ENCODE results near the gene ZNF317. TPM values are rescaled to one million over a fixed set of nuclear protein-coding genes. Genes with fewer than 3 reads are reported as not detected.

Gene ZNF317
- total RNA-seq, 1 donor from 2014 or later, result 17.2 TPM

- no peak for DNase-seq (ENCODE audit: extremely low spot score in 2 of 2)
- Histone ChIP-seq H3K36me3 (no peaks in the 10 kb centered on the region), H3K4me1 (no peaks in the 10 kb centered on the region), H3K27ac (no peak overlapping the region), H3K27me3 (no peaks in the 10 kb centered on the region), H3K9me3 (no peaks in the 10 kb centered on the region), H3K4me3 (no peak overlapping the region)
- TF ChIP-seq CTCF (IDR thresholded peaks at IDR 0.05), result no peak
- TF ChIP-seq POLR2A (IDR thresholded peaks at IDR 0.05), result no peak
- TF ChIP-seq POLR2AphosphoS5 (IDR thresholded peaks at IDR 0.05; ENCODE audit: insufficient read depth in 1 of 2, low read depth in 1 of 2), result no peak
- intact Hi-C loops (cut with DNase I), result loop anchor here (5.0 kb wide), 1 partner anchor 1939 kb away; no protein-coding TSS in a partner anchor
Observed at GRCh38 chr19:9116547-9116946, 23.6 kb upstream of the ZNF317 start.

GRCh38 chr19:9126900-9127405 lies 13.2 kb upstream of the ZNF317 start, which contains the start of gene OR7G3:
Gene OR7G3, minus strand, starts transcription at chr19:9126950. Its CDS starts 0 bp downstream, at chr19:9126950.
- Histone ChIP-seq H3K36me3 (no peaks in the 10 kb centered on the region), H3K27ac (no peak within 1 kb of the TSS), H3K4me1 (no peaks in the 10 kb centered on the region), H3K4me3 (no peak within 1 kb of the TSS), H3K27me3 (no peaks in the 10 kb centered on the region), H3K9me3 (no peaks in the 10 kb centered on the region)
- DNase-seq (ENCODE audit: extremely low spot score in 2 of 2), result no peak
- no peak for TF ChIP-seq POLR2AphosphoS5 (IDR thresholded peaks at IDR 0.05; ENCODE audit: insufficient read depth in 1 of 2, low read depth in 1 of 2)
- no peak for TF ChIP-seq POLR2A (IDR thresholded peaks at IDR 0.05)
- no peak for TF ChIP-seq CTCF (IDR thresholded peaks at IDR 0.05)
- intact Hi-C loops (cut with DNase I), result no loop called here

GRCh38 chr19:9128171-9128570 lies 12.0 kb upstream of the ZNF317 start:
- Histone ChIP-seq H3K4me3 (no peak overlapping the region), H3K27me3 (no peaks in the 10 kb centered on the region), H3K36me3 (no peaks in the 10 kb centered on the region), H3K4me1 (no peaks in the 10 kb centered on the region), H3K27ac (no peak overlapping the region), H3K9me3 (no peaks in the 10 kb centered on the region)
- intact Hi-C loops (cut with DNase I), result no loop called here
- TF ChIP-seq CTCF (IDR thresholded peaks at IDR 0.05) (no peak), POLR2AphosphoS5 (IDR thresholded peaks at IDR 0.05; ENCODE audit: insufficient read depth in 1 of 2, low read depth in 1 of 2) (no peak), POLR2A (IDR thresholded peaks at IDR 0.05) (no peak)
- no peak for DNase-seq (ENCODE audit: extremely low spot score in 2 of 2)

- H3K4me3 ChIP-seq, result no peak overlapping the region
- TF ChIP-seq CTCF (IDR thresholded peaks at IDR 0.05) (no peak), POLR2AphosphoS5 (IDR thresholded peaks at IDR 0.05; ENCODE audit: insufficient read depth in 1 of 2, low read depth in 1 of 2) (no peak), POLR2A (IDR thresholded peaks at IDR 0.05) (no peak)
- H3K27ac ChIP-seq, result no peak overlapping the region
- no peak for DNase-seq (ENCODE audit: extremely low spot score in 2 of 2)
- no peaks in the 10 kb centered on the region for H3K4me1 ChIP-seq
- no peaks in the 10 kb centered on the region for H3K27me3 ChIP-seq
- H3K9me3 ChIP-seq, result no peaks in the 10 kb centered on the region
- intact Hi-C loops (cut with DNase I), result no loop called here
- no peaks in the 10 kb centered on the region for H3K36me3 ChIP-seq
Observed at GRCh38 chr19:9130965-9131364, 9.2 kb upstream of the ZNF317 start.

- no peak for TF ChIP-seq CTCF (IDR thresholded peaks at IDR 0.05)
- no peak for TF ChIP-seq POLR2AphosphoS5 (IDR thresholded peaks at IDR 0.05; ENCODE audit: insufficient read depth in 1 of 2, low read depth in 1 of 2)
- TF ChIP-seq POLR2A (IDR thresholded peaks at IDR 0.05), result no peak
- intact Hi-C loops (cut with DNase I), result no loop called here
- H3K4me1 ChIP-seq, result no peaks in the 10 kb centered on the region
- no peak overlapping the region for H3K27ac ChIP-seq
- no peaks in the 10 kb centered on the region for H3K36me3 ChIP-seq
- DNase-seq (ENCODE audit: extremely low spot score in 2 of 2), result no peak
- H3K27me3 ChIP-seq, result no peaks in the 10 kb centered on the region
- no peak overlapping the region for H3K4me3 ChIP-seq
- no peaks in the 10 kb centered on the region for H3K9me3 ChIP-seq
Observed at GRCh38 chr19:9132422-9132821, 7.8 kb upstream of the ZNF317 start.
